Subcutaneous abdominal adipose tissue (tissue), 5 donors: ENCODE measurements around the gene FAM50A.

Experiments
- H3K27ac ChIP-seq: one replicate; pipeline ENCODE4 v1.7.0; 2013; ENCODE audit warnings: low read depth, mild to moderate bottlenecking, inconsistent platforms, low read length, moderate library complexity
- H3K27me3 ChIP-seq, 5 donors: one replicate each; pipeline ENCODE4 v1.7.0; 2013; ENCODE audit warnings: low read length in 5 of 5, inconsistent platforms in 1 of 5; ENCODE audit not compliant: control insufficient read depth in 5 of 5, insufficient read depth in 4 of 5
- H3K36me3 ChIP-seq, 5 donors: one replicate each; pipeline ENCODE4 v1.7.0; 2013; ENCODE audit warnings: low read length in 5 of 5; ENCODE audit not compliant: control insufficient read depth in 5 of 5, insufficient read depth in 5 of 5
- H3K4me1 ChIP-seq, 5 donors: one replicate each; pipeline ENCODE4 v1.7.0; 2013; ENCODE audit warnings: low read length in 5 of 5, mild to moderate bottlenecking in 3 of 5, moderate library complexity in 1 of 5; ENCODE audit not compliant: control insufficient read depth in 5 of 5, insufficient read depth in 5 of 5
- H3K4me3 ChIP-seq, 5 donors: one replicate each; pipeline ENCODE4 v1.7.0; 2013; ENCODE audit warnings: low read length in 5 of 5, low read depth in 1 of 5
- H3K9ac ChIP-seq, 5 donors: one replicate each; pipeline ENCODE4 v1.7.0; 2013; ENCODE audit warnings: low read length in 5 of 5, mild to moderate bottlenecking in 4 of 5, moderate library complexity in 3 of 5
- H3K9me3 ChIP-seq, 5 donors: one replicate each; pipeline ENCODE4 v1.7.0; 2013; ENCODE audit warnings: low read length in 5 of 5; ENCODE audit not compliant: control insufficient read depth in 5 of 5
- donor health status: healthy.
- donor health status: healthy.
- donor health status: healthy.
- donor health status: healthy.
- donor health status: healthy.

FAM50A gene

GRCh38 chrX:154437971-154438893, 5.7 kb upstream of the FAM50A start:
- Histone ChIP-seq H3K9me3 (peaks cover 0 to 2% (median 0%) of the 10 kb centered on the region in 5 donors), H3K27me3 (peaks cover 0 to 12% (median 3%) of the 10 kb centered on the region in 5 donors), H3K36me3 (peaks cover 0 to 61% (median 45%) of the 10 kb centered on the region in 5 donors), H3K4me3 (peak overlapping the region; percentile 55 to 76 (median 67)), H3K27ac (no peak overlapping the region), H3K4me1 (peaks cover 1 to 22% (median 17%) of the 10 kb centered on the region in 5 donors), H3K9ac (peak overlapping the region in 2 of 5 donors; percentile 46 to 57)

- peaks cover 0 to 44% (median 29%) of the 10 kb centered on the region in 5 donors for H3K36me3 ChIP-seq
- H3K27me3 ChIP-seq: peaks cover 0 to 9% (median 0%) of the 10 kb centered on the region in 5 donors
- H3K9me3 ChIP-seq: peaks cover 0 to 2% (median 0%) of the 10 kb centered on the region in 5 donors
- H3K9ac ChIP-seq: no peak overlapping the region
- H3K27ac ChIP-seq: no peak overlapping the region
- H3K4me1 ChIP-seq: peaks cover 1 to 32% (median 27%) of the 10 kb centered on the region in 5 donors
- no peak overlapping the region for H3K4me3 ChIP-seq
These were observed 4.1 kb upstream of the FAM50A start for GRCh38 chrX:154439841-154440240.

GRCh38 chrX:154440623-154441357, 3.2 kb upstream of the FAM50A start:
- no peak overlapping the region for H3K4me3 ChIP-seq
- no peak overlapping the region for H3K9ac ChIP-seq
- peaks cover 0 to 36% (median 23%) of the 10 kb centered on the region in 5 donors for H3K36me3 ChIP-seq
- H3K9me3 ChIP-seq: peaks cover 0 to 2% (median 0%) of the 10 kb centered on the region in 5 donors
- H3K27ac ChIP-seq: no peak overlapping the region
- H3K27me3 ChIP-seq: peaks cover 0 to 8% (median 2%) of the 10 kb centered on the region in 5 donors
- H3K4me1 ChIP-seq: peaks cover 1 to 42% (median 35%) of the 10 kb centered on the region in 5 donors

GRCh38 chrX:154441564-154441963, 2.4 kb upstream of the FAM50A start:
- Histone ChIP-seq H3K4me1 (peaks cover 1 to 43% (median 32%) of the 10 kb centered on the region in 5 donors), H3K27ac (no peak overlapping the region), H3K4me3 (no peak overlapping the region), H3K9ac (no peak overlapping the region), H3K36me3 (peaks cover 0 to 42% (median 23%) of the 10 kb centered on the region in 5 donors), H3K9me3 (no peaks in the 10 kb centered on the region), H3K27me3 (peaks cover 0 to 8% (median 4%) of the 10 kb centered on the region in 5 donors)

GRCh38 chrX:154441984-154442707, 1.8 kb upstream of the FAM50A start:
- Histone ChIP-seq H3K4me1 (peaks cover 1 to 43% (median 32%) of the 10 kb centered on the region in 5 donors), H3K27me3 (peaks cover 0 to 10% (median 5%) of the 10 kb centered on the region in 5 donors), H3K27ac (no peak overlapping the region), H3K4me3 (no peak overlapping the region), H3K9me3 (no peaks in the 10 kb centered on the region), H3K9ac (no peak overlapping the region), H3K36me3 (peaks cover 0 to 48% (median 23%) of the 10 kb centered on the region in 5 donors)

- Histone ChIP-seq H3K36me3 (peaks cover 0 to 60% (median 30%) of the 10 kb centered on the region in 5 donors), H3K4me3 (peak overlapping the region; percentile 2 to 56 (median 44)), H3K27me3 (peaks cover 0 to 10% (median 4%) of the 10 kb centered on the region in 5 donors), H3K9ac (peak overlapping the region in 3 of 5 donors; percentile 4 to 53 (median 43)), H3K9me3 (no peaks in the 10 kb centered on the region), H3K27ac (no peak overlapping the region), H3K4me1 (peaks cover 0 to 33% (median 22%) of the 10 kb centered on the region in 5 donors)
These were observed 446 bp upstream of the FAM50A start for GRCh38 chrX:154443479-154443910.

- Histone ChIP-seq H3K9me3 (no peaks in the 10 kb centered on the region), H3K4me1 (peaks cover 0 to 26% (median 18%) of the 10 kb centered on the region in 5 donors), H3K36me3 (peaks cover 0 to 64% (median 39%) of the 10 kb centered on the region in 5 donors), H3K27me3 (peaks cover 0 to 13% (median 4%) of the 10 kb centered on the region in 5 donors), H3K4me3 (peak overlapping the region; percentile 36 to 72 (median 61)), H3K9ac (peak overlapping the region in 4 of 5 donors; percentile 48 to 78 (median 70)), H3K27ac (peak overlapping the region; percentile 57)
These were observed 860 bp downstream of the FAM50A start for GRCh38 chrX:154444755-154445246.

GRCh38 chrX:154445776-154446175, 1.8 kb downstream of the FAM50A start:
- peaks cover 0 to 66% (median 40%) of the 10 kb centered on the region in 5 donors for H3K36me3 ChIP-seq
- H3K27me3 ChIP-seq: peaks cover 0 to 13% (median 7%) of the 10 kb centered on the region in 5 donors
- H3K9ac ChIP-seq: no peak overlapping the region
- H3K9me3 ChIP-seq: no peaks in the 10 kb centered on the region
- H3K4me3 ChIP-seq: no peak overlapping the region
- no peak overlapping the region for H3K27ac ChIP-seq
- H3K4me1 ChIP-seq: peaks cover 0 to 26% (median 18%) of the 10 kb centered on the region in 5 donors

GRCh38 chrX:154446430-154446829, 2.5 kb downstream of the FAM50A start:
- Histone ChIP-seq H3K27ac (no peak overlapping the region), H3K4me1 (peaks cover 0 to 26% (median 18%) of the 10 kb centered on the region in 5 donors), H3K9me3 (no peaks in the 10 kb centered on the region), H3K27me3 (peaks cover 3 to 13% (median 7%) of the 10 kb centered on the region in 5 donors), H3K9ac (no peak overlapping the region), H3K4me3 (no peak overlapping the region), H3K36me3 (peaks cover 0 to 66% (median 40%) of the 10 kb centered on the region in 5 donors)
